ENCODE results near the gene SPAST. TPM values are rescaled to one million over a fixed set of nuclear protein-coding genes. Genes with fewer than 3 reads are reported as not detected.
"Not testable (repeated sequence)": the region's sequence is repeated elsewhere in the genome, so short reads cannot be mapped to it uniquely, and the experiment has no call there.

The SPAST gene
- total RNA-seq, 1 experiment from 2014 or later = 48.3 TPM

GRCh38 chr2:32182667-32183066 is 119.3 kb downstream of the SPAST start:
- Histone ChIP-seq H3K36me3 (ENCODE audit: insufficient read depth, low read length) (peaks cover 15% of the 10 kb centered on the region), H3K27me3 (ENCODE audit: low read length) (no peaks in the 10 kb centered on the region), H3K27ac (ENCODE audit: low read length) (no peak overlapping the region), H2AFZ (ENCODE audit: low read length) (no peak overlapping the region), H3K9ac (ENCODE audit: low read length) (no peak overlapping the region), H3K9me3 (ENCODE audit: low read length) (no peaks in the 10 kb centered on the region), H4K20me1 (ENCODE audit: insufficient read depth, low read depth, low read length) (no peaks in the 10 kb centered on the region), H3K9me2 (replicated peaks; ENCODE audit: insufficient read depth, low read length) (no peaks in the 10 kb centered on the region), H3K4me3 (ENCODE audit: low read length) (no peak overlapping the region), H3K4me1 (ENCODE audit: low read length) (no peaks in the 10 kb centered on the region), H3K79me2 (ENCODE audit: low read length) (0 out of 2 replicates have a peak, but pooled peaks cover 3% of the 10 kb centered on the region), H3K4me2 (ENCODE audit: low read depth, low read length, poor library complexity, severe bottlenecking) (no peak overlapping the region)
- DNase-seq = no peak

DNA sequence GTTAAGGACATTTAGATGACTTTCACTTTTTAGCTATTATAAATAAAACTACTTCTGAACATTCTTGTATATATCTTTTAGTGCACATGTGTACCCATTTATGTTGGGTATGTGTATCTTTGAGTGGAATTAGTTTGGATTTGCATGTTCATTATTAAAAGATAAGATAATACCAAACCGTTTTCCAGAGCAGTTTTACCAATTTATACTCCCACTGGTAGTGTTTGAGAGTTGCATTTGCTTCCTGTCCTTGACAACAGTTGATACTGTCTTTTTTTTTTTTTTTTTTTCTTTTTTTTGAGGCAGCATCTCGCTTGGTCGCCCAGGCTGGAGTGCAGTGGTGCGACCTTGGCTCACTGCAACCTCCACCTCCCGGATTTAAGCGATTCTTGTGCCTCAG is 125.7 kb downstream of the SPAST start:
- Histone ChIP-seq H3K9me3 (ENCODE audit: low read length) (no peaks in the 10 kb centered on the region), H2AFZ (ENCODE audit: low read length) (no peak overlapping the region), H3K9me2 (replicated peaks; ENCODE audit: insufficient read depth, low read length) (no peaks in the 10 kb centered on the region), H3K36me3 (ENCODE audit: insufficient read depth, low read length) (peaks cover 4% of the 10 kb centered on the region), H3K4me2 (ENCODE audit: low read depth, low read length, poor library complexity, severe bottlenecking) (no peak overlapping the region), H4K20me1 (ENCODE audit: insufficient read depth, low read depth, low read length) (no peaks in the 10 kb centered on the region), H3K4me1 (ENCODE audit: low read length) (0 out of 2 replicates have a peak, but pooled peaks cover 5% of the 10 kb centered on the region), H3K27ac (ENCODE audit: low read length) (no peak overlapping the region), H3K4me3 (ENCODE audit: low read length) (no peak overlapping the region), H3K9ac (ENCODE audit: low read length) (no peak overlapping the region), H3K79me2 (ENCODE audit: low read length) (peaks cover 3% of the 10 kb centered on the region; the same call in 1 of the 2 replicates), H3K27me3 (ENCODE audit: low read length) (no peaks in the 10 kb centered on the region)
- no peak for DNase-seq

DNA sequence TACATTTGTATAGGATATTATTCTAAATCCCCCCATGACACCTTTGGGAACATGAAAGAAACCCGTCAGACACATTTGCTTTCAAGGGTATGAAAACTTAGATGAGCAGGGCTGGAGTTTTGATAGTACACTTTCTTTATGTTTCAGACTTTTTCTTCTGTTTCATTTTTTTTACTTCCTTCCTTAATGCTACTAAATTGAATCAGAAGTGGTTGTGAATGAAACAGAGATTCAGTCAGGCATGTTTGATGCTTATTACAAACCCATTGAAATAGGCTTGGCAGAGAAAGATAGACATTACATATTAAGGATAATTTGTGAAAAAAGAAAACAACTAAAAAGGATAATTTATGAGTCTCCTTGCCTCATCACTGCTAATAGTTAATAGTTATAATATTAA is 129.1 kb downstream of the SPAST start:
- no peak overlapping the region for H2AFZ ChIP-seq (ENCODE audit: low read length)
- no peaks in the 10 kb centered on the region for H4K20me1 ChIP-seq (ENCODE audit: insufficient read depth, low read depth, low read length)
- H3K79me2 ChIP-seq (ENCODE audit: low read length) = peaks cover 3% of the 10 kb centered on the region; the same call in 1 of the 2 replicates
- no peaks in the 10 kb centered on the region for H3K9me2 ChIP-seq (replicated peaks; ENCODE audit: insufficient read depth, low read length)
- 0 out of 2 replicates have a peak, but pooled peaks cover 5% of the 10 kb centered on the region for H3K4me1 ChIP-seq (ENCODE audit: low read length)
- H3K4me3 ChIP-seq (ENCODE audit: low read length) = no peak overlapping the region
- no peak overlapping the region for H3K4me2 ChIP-seq (ENCODE audit: low read depth, low read length, poor library complexity, severe bottlenecking)
- no peaks in the 10 kb centered on the region for H3K9me3 ChIP-seq (ENCODE audit: low read length)
- no peak for DNase-seq
- H3K36me3 ChIP-seq (ENCODE audit: insufficient read depth, low read length) = no peaks in the 10 kb centered on the region
- no peak overlapping the region for H3K9ac ChIP-seq (ENCODE audit: low read length)
- H3K27ac ChIP-seq (ENCODE audit: low read length) = peak overlapping the region; percentile 18; the same call in 1 of the 2 replicates
- H3K27me3 ChIP-seq (ENCODE audit: low read length) = no peaks in the 10 kb centered on the region

DNA sequence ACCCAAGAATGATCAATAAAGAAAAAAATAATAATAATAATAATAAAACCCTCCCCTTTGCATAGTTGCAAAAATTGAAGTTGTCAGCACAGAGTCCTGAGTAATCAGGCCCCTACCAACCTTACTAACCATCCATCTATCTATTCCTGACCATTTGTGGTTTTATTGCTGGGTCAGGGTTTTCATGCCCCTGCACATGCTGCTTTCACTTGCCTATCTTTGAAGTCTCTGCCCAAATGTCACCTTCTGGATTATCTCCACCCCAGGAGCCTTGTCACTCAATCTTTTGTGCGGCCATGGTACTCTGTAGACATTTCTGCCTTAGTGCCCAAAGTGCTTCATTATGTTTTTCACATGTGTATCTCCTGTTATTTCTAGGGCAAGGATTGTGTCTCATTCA is 137.5 kb downstream of the SPAST start:
- Histone ChIP-seq H3K27ac (ENCODE audit: low read length) (no peak overlapping the region), H3K4me2 (ENCODE audit: low read depth, low read length, poor library complexity, severe bottlenecking) (no peak overlapping the region), H3K9me2 (replicated peaks; ENCODE audit: insufficient read depth, low read length) (no peaks in the 10 kb centered on the region), H3K4me3 (ENCODE audit: low read length) (no peak overlapping the region), H3K9ac (ENCODE audit: low read length) (no peak overlapping the region), H3K36me3 (ENCODE audit: insufficient read depth, low read length) (peaks cover 9% of the 10 kb centered on the region; the same call in 1 of the 2 replicates), H3K4me1 (ENCODE audit: low read length) (no peaks in the 10 kb centered on the region), H3K27me3 (ENCODE audit: low read length) (no peaks in the 10 kb centered on the region), H3K9me3 (ENCODE audit: low read length) (no peaks in the 10 kb centered on the region), H2AFZ (ENCODE audit: low read length) (no peak overlapping the region), H3K79me2 (ENCODE audit: low read length) (no peaks in the 10 kb centered on the region), H4K20me1 (ENCODE audit: insufficient read depth, low read depth, low read length) (no peaks in the 10 kb centered on the region)
- no peak for DNase-seq

DNA sequence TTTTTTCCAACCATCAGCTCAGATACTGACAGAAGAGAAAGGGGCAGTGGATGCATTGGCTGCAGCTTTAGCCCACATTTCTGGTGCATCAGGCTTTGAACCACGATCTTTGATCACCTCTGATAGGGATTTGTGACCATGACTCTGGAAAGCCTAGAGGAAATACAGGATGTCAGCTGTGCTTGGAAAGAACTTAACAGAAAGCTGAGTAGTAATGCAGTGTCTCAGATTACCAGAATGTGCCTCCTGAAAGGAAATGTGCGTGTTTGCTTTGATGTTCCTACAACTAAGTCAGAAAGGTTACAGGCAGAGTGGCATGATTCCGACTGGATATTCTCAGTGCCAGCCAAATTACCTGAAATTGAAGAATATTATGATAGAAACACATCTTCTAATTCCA is 140.1 kb downstream of the SPAST start:
- not testable (repeated sequence) for H3K36me3 ChIP-seq (ENCODE audit: insufficient read depth, low read length); H3K4me2 ChIP-seq (ENCODE audit: low read depth, low read length, poor library complexity, severe bottlenecking); H3K4me1 ChIP-seq (ENCODE audit: low read length); H3K27me3 ChIP-seq (ENCODE audit: low read length); H3K9ac ChIP-seq (ENCODE audit: low read length); H3K9me2 ChIP-seq (replicated peaks; ENCODE audit: insufficient read depth, low read length); H2AFZ ChIP-seq (ENCODE audit: low read length); H3K9me3 ChIP-seq (ENCODE audit: low read length); H3K79me2 ChIP-seq (ENCODE audit: low read length); H3K27ac ChIP-seq (ENCODE audit: low read length); H3K4me3 ChIP-seq (ENCODE audit: low read length); DNase-seq; H4K20me1 ChIP-seq (ENCODE audit: insufficient read depth, low read depth, low read length)

Other genes with a start within 250 kb of the SPAST start
- gene MEMO1, start 52.5 kb upstream of the SPAST start, total RNA-seq (2014; rRNA removed; shearing (Covaris generic); ENCODE audit: low replicate concordance) = 56.8 and 62.9 TPM in 2 replicates
- 67.5 and 88.3 TPM in 2 replicates for gene DPY30, start 23.8 kb upstream of the SPAST start, total RNA-seq (2014; rRNA removed; shearing (Covaris generic); ENCODE audit: low replicate concordance)
- 11.5 and 23.7 TPM in 2 replicates for gene SLC30A6, start 102.3 kb downstream of the SPAST start, total RNA-seq (2014; rRNA removed; shearing (Covaris generic); ENCODE audit: low replicate concordance)
- 0.51 and 1.6 TPM in 2 replicates for gene NLRC4, start 201.3 kb downstream of the SPAST start, total RNA-seq (2014; rRNA removed; shearing (Covaris generic); ENCODE audit: low replicate concordance)
- gene YIPF4, start 214.3 kb downstream of the SPAST start, total RNA-seq (2014; rRNA removed; shearing (Covaris generic); ENCODE audit: low replicate concordance) = 18.5 and 95.3 TPM in 2 replicates